Astrocyte of the spinal cord (primary cell): ENCODE data around the gene TDRD10.

ENCODE experiments used
- DNase-seq: peaks from one replicate; pipeline ENCODE4 v3.0.0; 2011; ENCODE audit warnings: low read depth, low spot score
- H3K4me3 ChIP-seq: 2 replicates; pipeline ENCODE4 v1.5.1; 2011; ENCODE audit warnings: low read depth, mild to moderate bottlenecking, low read length, moderate library complexity
- in situ Hi-C: cut with HindIII; loops from 2 replicates; pipeline ENCODE4 v1.10.0; 2017; ENCODE audit warnings: low sequenced_read_pairs
- TF ChIP-seq, protein P1 (sequence below): IDR thresholded peaks from 2 replicates; pipeline ENCODE4 v1.5.1; 2012; ENCODE audit warnings: low read depth, mild to moderate bottlenecking, low read length, inconsistent platforms

The TDRD10 gene

DNA sequence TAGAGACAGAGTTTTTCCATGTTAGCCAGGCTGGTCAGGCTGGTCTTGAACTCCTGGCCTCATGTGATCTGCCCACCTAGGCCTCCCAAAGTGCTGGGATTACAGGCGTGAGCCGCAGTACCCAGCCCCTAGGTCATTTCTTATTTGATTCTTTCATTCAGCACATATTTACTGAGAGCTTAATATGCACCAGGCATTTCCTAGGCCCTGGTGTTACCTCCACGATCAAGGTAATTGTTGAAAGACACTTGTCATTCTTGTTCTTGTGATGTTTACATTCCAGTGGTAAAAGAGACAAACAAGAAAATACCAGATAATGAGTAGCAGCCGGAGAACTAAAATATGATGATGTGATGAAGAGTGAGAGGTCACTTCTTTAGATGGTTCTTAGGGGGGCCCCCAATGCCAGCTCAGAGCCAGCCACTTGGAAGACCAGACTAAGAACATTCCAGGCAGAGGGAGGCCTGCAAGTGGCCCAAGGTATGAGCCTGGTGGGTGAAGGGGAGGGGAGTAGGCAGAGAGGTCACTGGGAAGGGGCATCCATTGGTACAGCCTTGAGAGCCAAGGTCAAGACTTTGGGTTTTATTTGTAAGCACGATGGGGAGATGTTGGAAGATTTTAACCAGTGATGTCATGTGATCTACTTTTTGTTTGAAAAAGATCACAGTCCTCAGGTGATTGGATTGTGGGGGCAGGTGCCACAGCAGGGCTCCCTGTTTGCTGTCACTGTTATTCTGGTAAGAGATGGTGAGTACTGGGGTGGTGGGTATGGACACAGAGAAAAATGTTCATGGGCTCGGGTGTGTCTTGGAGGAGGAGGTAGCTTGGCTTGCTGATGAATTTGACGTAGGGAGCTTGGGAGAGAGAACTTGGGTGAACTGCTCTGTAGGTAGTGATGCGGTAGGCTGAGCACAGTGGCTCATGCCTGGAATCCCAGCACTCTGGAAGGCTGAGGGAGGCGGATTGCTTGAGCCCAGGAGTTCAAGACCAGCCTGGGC, 37.8 kb downstream of the TDRD10 start:
- TF ChIP-seq, protein P1, sequence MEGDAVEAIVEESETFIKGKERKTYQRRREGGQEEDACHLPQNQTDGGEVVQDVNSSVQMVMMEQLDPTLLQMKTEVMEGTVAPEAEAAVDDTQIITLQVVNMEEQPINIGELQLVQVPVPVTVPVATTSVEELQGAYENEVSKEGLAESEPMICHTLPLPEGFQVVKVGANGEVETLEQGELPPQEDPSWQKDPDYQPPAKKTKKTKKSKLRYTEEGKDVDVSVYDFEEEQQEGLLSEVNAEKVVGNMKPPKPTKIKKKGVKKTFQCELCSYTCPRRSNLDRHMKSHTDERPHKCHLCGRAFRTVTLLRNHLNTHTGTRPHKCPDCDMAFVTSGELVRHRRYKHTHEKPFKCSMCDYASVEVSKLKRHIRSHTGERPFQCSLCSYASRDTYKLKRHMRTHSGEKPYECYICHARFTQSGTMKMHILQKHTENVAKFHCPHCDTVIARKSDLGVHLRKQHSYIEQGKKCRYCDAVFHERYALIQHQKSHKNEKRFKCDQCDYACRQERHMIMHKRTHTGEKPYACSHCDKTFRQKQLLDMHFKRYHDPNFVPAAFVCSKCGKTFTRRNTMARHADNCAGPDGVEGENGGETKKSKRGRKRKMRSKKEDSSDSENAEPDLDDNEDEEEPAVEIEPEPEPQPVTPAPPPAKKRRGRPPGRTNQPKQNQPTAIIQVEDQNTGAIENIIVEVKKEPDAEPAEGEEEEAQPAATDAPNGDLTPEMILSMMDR, result no peak
- H3K4me3 ChIP-seq, result no peak overlapping the region
- in situ Hi-C loops, result no loop called here

DNA sequence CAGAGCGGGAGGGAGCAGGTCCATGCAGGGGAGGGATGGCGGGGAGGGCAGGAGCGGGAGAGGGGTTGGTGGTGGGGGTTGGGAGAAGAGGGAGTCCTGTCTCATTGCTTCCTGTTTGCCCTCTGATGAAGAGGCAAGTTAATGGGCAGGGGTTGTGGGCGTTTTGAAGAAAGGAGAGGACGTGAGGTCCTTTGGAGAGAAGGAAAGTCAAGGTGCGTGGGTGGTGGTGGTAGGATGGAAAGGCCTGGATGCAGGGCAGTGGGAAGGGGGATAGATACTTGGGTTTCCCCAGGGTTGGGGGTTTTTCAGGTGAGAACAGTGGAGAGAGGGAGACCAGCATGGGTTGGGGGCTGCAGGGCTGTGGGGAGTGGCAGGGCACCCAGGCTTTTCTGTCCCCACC, 39.2 kb downstream of the TDRD10 start:
- TF ChIP-seq, protein P1, result no peak
- H3K4me3 ChIP-seq, result no peak overlapping the region
- in situ Hi-C loops, result no loop called here
- DNase-seq, result no peak

More for the DNA sequence above, 37.8 kb downstream of the TDRD10 start:
- no peak for DNase-seq

DNA sequence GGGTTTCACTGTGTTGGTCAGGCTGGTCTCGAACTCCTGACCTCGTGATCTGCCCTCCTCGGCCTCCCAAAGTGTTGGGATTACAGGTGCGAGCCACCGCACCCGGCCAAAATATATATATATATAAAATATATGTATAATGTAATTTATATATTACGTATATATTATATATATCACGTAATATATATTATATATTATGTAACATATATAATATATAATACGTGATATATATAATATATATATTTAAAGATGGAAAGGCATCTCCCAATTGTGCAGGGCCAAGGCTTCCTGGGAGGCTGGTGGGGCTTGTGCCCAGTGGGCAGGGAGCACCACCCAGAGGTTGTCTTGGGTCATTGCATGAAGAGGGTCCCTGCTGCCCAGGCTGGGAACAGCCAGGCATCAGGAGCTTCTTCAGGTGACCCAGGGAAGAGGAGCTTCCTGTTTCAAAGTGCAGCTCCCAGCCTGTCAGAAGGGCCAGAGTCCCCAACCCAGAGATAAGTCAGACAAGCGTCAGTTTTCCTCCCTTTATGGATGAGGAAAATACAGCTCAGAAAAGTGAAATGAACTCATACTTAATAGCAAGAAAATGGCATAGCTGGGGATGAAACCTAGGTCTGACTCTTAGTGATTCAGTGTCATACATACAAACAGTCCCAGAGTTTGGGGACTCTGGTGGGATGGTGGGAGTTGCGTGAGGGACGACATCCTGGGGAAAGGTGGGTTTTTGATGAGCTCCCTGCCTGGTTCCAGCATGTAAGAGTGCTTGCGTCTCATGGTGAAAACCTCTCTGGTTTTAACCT, 44.4 kb downstream of the TDRD10 start:
- peak; percentile 48 for DNase-seq
- H3K4me3 ChIP-seq, result no peak overlapping the region
- in situ Hi-C loops, result no loop called here
- TF ChIP-seq, protein P1, result peak; percentile 85

DNA sequence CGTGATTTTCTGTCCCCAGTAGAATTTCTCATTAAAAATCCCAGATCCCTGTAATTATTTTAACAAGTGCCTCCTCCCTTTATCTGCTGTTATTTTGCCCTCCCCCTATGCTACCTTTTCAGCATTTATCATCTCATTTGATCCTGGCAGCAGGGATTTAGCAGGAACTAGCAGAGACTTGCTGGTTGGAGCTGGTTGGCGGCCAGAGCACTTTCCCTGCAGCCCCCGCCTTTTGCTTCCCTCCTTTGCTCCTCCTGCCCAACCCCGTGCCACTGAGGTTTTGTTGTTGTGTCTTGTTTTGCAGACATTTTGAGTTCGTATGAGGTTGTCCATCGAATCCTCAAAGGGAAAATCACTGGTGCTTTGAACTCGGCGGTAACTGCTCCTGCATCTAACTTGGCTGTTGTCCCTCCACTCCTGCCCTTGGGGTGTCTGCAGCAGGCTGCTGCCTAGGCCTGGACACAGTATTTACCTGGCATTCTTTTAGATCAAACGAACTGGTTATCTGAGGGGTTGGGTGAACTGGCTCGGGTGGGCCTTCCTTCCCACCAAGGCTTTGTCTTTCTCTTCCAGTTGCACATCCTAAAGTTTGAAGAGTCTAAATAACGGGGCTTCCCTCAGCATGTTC, 45.2 kb downstream of the TDRD10 start:
- DNase-seq, result no peak
- TF ChIP-seq, protein P1, result no peak
- in situ Hi-C loops, result no loop called here
- no peak overlapping the region for H3K4me3 ChIP-seq

DNA sequence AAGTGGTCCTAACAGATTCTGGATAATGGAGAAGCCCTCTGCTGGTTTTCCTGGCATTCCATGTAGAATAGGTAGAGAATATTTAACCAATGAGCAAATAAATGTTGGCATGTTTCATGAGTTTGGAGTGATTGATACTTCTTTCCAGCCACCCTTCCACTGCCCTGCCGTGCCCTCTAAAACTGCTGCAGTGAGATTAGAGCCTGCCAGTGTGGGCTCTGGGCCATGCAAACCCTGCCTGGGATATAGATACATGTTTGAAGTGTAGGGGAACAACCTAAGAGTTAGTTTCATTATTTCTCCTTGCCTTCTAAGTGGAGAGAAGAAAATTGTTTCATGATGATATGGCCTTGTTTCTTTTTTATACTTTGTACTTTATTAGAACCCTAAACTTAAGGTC, 46.0 kb downstream of the TDRD10 start:
- in situ Hi-C loops, result no loop called here
- DNase-seq, result no peak
- no peak overlapping the region for H3K4me3 ChIP-seq
- TF ChIP-seq, protein P1, result no peak

DNA sequence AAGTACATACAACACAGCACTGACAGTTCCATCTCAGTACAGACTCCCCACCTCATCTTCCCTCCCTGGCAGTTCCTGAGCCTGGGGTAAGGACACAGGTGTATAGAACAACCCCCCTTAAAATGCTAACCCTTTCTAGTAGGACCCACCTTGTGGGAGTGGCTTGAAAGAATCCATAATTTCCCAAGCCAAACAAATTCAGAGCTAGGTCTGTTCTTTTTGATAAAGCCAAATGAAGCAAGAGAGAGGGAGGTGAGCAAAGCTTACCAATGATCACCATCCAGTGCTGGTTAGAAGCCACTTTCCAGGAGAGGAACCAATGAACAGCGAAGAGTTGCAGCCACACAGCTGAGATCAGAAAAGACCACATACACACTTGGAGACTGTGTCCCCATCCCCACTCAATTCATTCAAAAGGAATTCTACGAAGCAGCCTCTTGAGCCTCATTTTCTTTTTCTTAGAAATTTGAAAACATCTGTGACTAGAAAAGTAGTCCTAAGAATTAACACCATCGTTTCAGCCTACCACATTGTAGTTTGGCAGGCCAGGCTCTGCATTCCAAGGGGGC, 47.3 kb downstream of the TDRD10 start:
- in situ Hi-C loops, result no loop called here
- no peak overlapping the region for H3K4me3 ChIP-seq
- TF ChIP-seq, protein P1, result no peak
- DNase-seq, result no peak
